ENCODE data around the gene FRRS1L.
A peak's percentile ranks its signal among the peaks of the same experiment; 100 is the strongest.

FRRS1L gene

DNA sequence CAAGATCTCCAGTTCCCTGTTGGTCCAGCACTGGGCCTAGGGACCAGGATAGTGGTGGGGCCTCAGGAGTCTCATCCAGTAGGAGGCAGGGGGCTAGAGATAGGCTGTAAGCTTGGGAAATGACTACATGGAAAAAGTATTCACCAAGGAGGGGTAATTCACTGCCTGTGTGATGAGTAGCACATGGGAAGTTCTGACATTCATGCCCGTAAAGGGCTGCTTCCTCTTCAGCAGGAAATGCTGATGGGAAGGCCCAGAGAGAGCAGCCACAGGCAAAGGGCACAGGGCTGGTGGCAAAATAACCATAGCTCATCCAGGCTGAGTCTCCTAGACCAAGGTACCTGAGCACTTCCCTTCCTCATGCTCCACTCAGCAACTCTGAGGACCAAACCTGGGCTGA lies 23.1 kb upstream of the FRRS1L start:
- POLR2A ChIA-PET, result no interaction called here
- CTCF ChIA-PET, result interaction anchor here (2.8 kb wide), 1 partner anchor 131 kb away, joined by 7 read pairs; the partner anchor contains the start of gene EPB41L4B
- TF ChIP-seq, protein P1, sequence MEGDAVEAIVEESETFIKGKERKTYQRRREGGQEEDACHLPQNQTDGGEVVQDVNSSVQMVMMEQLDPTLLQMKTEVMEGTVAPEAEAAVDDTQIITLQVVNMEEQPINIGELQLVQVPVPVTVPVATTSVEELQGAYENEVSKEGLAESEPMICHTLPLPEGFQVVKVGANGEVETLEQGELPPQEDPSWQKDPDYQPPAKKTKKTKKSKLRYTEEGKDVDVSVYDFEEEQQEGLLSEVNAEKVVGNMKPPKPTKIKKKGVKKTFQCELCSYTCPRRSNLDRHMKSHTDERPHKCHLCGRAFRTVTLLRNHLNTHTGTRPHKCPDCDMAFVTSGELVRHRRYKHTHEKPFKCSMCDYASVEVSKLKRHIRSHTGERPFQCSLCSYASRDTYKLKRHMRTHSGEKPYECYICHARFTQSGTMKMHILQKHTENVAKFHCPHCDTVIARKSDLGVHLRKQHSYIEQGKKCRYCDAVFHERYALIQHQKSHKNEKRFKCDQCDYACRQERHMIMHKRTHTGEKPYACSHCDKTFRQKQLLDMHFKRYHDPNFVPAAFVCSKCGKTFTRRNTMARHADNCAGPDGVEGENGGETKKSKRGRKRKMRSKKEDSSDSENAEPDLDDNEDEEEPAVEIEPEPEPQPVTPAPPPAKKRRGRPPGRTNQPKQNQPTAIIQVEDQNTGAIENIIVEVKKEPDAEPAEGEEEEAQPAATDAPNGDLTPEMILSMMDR (IDR thresholded peaks at IDR 0.05; ENCODE audit: insufficient read depth, low read length, missing control alignments), result no peak
- DNase-seq (ENCODE audit: low read depth, low spot score), result no peak
- H3K4me3 ChIP-seq (ENCODE audit: low read depth, low read length), result no peak overlapping the region

DNA sequence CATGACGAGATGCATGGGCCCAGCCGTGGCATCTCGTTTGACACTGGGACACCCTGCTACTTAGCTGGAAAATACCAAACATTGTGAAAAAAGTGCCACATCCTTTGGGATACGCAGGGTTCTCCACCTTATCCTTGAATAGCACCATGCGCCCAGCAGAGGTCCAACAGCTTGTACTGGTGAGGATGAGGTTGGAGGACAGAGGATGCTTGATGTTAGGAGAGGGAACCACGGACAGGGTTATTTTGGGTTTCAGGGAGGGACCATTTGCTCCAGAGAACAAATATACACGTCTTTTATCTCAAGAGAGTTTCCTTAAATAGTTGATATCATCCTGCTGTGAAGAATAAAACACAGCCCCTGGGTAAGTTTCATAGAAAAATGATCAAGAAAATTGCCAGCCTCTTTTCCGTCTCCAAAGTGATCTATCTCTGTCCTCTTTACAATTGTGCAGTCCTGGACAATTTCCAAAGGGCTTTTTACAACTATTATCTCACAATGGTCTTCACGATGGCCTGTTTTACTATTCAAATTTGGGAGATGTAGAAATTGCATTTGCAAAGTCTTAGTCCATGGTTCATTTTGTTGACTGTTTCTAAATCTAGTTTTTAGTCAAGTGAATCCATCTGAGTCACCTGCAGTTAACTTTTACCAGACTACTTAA lies 19.9 kb upstream of the FRRS1L start:
- CTCF ChIA-PET, result no interaction called here
- TF ChIP-seq, protein P1 (IDR thresholded peaks at IDR 0.05; ENCODE audit: insufficient read depth, low read length, missing control alignments), result no peak
- H3K4me3 ChIP-seq (ENCODE audit: low read depth, low read length), result no peak overlapping the region
- DNase-seq (ENCODE audit: low read depth, low spot score), result no peak
- POLR2A ChIA-PET, result no interaction called here

DNA sequence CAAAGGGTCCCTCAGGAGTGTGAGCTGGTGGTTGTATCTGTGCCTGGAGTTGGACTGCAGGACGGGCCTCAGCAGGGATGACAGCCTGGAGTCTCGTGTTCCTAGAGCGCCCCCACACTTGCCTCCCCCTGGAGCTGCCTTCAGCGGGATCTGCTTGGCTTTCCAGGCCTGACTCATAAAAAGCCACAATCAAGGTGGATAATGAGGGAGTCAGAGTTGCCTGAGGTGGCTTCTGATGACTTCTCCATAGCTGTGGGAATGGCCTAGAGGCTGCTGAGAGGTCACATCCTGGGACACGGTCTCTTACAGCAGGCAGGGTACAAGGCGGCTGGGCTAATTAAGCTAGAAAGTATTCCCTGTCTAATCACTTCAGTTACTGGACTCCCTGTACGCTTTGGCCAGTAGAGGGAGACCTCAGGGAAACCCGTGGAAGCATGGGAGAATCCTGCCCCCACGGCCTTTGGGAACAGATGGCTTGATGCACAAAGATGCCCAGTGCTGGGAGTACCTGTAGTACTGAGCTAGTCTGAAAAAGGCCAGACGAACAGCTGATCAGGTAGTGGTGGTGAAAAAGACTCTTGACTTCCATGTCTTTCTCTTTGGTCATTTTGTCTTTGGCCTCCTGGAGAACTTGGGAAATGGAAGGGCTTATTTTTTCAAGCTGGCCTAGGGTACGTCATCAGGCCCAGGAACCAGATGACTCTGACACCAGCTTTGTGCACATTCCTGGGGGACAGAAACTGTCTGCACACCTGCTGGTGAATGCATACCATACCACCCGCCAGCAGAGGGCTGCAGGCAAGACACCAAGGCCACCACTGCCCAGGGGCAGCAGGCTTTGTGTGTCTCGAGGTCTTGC lies 16.1 kb upstream of the FRRS1L start:
- CTCF ChIA-PET, result interaction anchor here (0.6 to 2.1 kb wide), 25 partner anchors 8 to 233 kb away, joined by 3 to 35 read pairs (median 4); no protein-coding TSS in a partner anchor
- no peak overlapping the region for H3K4me3 ChIP-seq (ENCODE audit: low read depth, low read length)
- no peak for DNase-seq (ENCODE audit: low read depth, low spot score)
- POLR2A ChIA-PET, result no interaction called here
- TF ChIP-seq, protein P1 (IDR thresholded peaks at IDR 0.05; ENCODE audit: insufficient read depth, low read length, missing control alignments), result peak; percentile 61

DNA sequence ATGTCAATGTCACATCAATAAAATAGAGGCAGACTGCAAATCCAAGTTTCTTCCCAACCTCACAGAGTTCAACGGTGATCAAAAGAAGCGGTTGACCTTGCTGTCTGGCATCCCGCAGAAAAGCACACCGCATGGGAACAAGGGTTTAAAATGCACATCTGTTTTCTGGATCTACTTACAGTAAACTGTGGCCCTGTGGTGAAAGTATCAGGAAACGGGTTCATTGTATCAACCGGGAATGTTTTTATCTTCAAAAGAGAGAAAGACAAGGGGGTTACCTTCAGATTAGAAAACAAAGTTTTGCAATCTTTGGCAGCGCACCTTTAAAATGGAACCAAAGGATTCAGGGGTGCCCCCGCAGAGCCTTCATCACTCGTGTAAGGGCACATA lies 15.5 kb upstream of the FRRS1L start:
- ChIA-PET CTCF (interaction anchor here (0.9 to 2.1 kb wide), 14 partner anchors 9 to 216 kb away, joined by 3 to 35 read pairs (median 4); no protein-coding TSS in a partner anchor), POLR2A (no interaction called here)
- no peak overlapping the region for H3K4me3 ChIP-seq (ENCODE audit: low read depth, low read length)
- TF ChIP-seq, protein P1 (IDR thresholded peaks at IDR 0.05; ENCODE audit: insufficient read depth, low read length, missing control alignments), result no peak
- DNase-seq (ENCODE audit: low read depth, low spot score), result no peak

DNA sequence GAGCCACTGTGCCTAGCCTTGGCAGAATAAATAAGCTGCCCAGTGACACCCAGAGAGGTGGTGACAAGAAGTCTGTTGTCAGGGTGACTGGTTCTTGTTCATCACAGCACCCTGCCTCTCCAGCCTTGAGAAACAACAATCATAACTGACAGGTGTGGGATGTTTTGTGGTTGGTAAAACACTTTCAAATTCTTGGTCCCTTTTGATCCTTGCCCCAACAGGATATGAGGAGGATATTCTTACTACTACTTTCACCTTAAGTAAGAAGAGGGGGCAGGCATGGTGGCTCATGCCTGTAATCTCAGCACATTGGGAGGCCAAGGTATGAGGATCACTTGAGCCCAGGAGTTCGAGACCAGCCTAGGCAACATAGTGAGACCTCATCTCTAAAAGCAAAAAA lies 14.2 kb upstream of the FRRS1L start:
- H3K4me3 ChIP-seq (ENCODE audit: low read depth, low read length), result no peak overlapping the region
- DNase-seq (ENCODE audit: low read depth, low spot score), result no peak
- CTCF ChIA-PET, result interaction anchor here (0.6 to 1.6 kb wide), 5 partner anchors 20 to 231 kb away, joined by 3 to 6 read pairs (median 3); no protein-coding TSS in a partner anchor
- TF ChIP-seq, protein P1 (IDR thresholded peaks at IDR 0.05; ENCODE audit: insufficient read depth, low read length, missing control alignments), result no peak
- POLR2A ChIA-PET, result no interaction called here

Data from AG04449 (cell line).